Right hindlimb (tissue), 1 donor: ENCODE measurements around the gene OLIG3.

Experiments
- DNase-seq: peaks from one replicate; pipeline ENCODE4 v3.0.0-alpha.2; 2018

OLIG3 gene

GRCh38 chr6:137495703-137496336, 1.6 kb upstream of the OLIG3 start:
- DNase-seq = peak; percentile 34

GRCh38 chr6:137494988-137495702, 951 bp upstream of the OLIG3 start:
- DNase-seq = peak; percentile 28

- peak; percentile 49 for DNase-seq
Measured at GRCh38 chr6:137493218-137494038, 766 bp downstream of the OLIG3 start.

GRCh38 chr6:137492289-137493217, 1.6 kb downstream of the OLIG3 start:
- no peak for DNase-seq

GRCh38 chr6:137491478-137491877, 2.7 kb downstream of the OLIG3 start:
- DNase-seq = no peak

GRCh38 chr6:137490961-137491360, 3.2 kb downstream of the OLIG3 start:
- no peak for DNase-seq

GRCh38 chr6:137490006-137490905, 3.9 kb downstream of the OLIG3 start:
- DNase-seq = no peak

- DNase-seq = no peak
Measured at GRCh38 chr6:137489046-137490005, 4.9 kb downstream of the OLIG3 start.

- no peak for DNase-seq
Measured at GRCh38 chr6:137488150-137489045, 5.8 kb downstream of the OLIG3 start.

GRCh38 chr6:137487869-137488149, 6.4 kb downstream of the OLIG3 start:
- no peak for DNase-seq

- DNase-seq = no peak
Measured at GRCh38 chr6:137487181-137487868, 6.9 kb downstream of the OLIG3 start.

- DNase-seq = no peak
Measured at GRCh38 chr6:137486416-137486815, 7.8 kb downstream of the OLIG3 start.

GRCh38 chr6:137480431-137480830, 13.8 kb downstream of the OLIG3 start:
- DNase-seq = no peak

GRCh38 chr6:137475103-137475502, 19.1 kb downstream of the OLIG3 start:
- DNase-seq = no peak

- DNase-seq = no peak
Measured at GRCh38 chr6:137473598-137473997, 20.6 kb downstream of the OLIG3 start.

- DNase-seq = no peak
Measured at GRCh38 chr6:137472641-137473137, 21.5 kb downstream of the OLIG3 start.

- DNase-seq = no peak
Measured at GRCh38 chr6:137471986-137472385, 22.2 kb downstream of the OLIG3 start.

GRCh38 chr6:137471497-137471896, 22.7 kb downstream of the OLIG3 start:
- DNase-seq = no peak

- DNase-seq = no peak
Measured at GRCh38 chr6:137467211-137467610, 27.0 kb downstream of the OLIG3 start.
